ENCODE measurements around the gene TRAPPC11.

DNA sequence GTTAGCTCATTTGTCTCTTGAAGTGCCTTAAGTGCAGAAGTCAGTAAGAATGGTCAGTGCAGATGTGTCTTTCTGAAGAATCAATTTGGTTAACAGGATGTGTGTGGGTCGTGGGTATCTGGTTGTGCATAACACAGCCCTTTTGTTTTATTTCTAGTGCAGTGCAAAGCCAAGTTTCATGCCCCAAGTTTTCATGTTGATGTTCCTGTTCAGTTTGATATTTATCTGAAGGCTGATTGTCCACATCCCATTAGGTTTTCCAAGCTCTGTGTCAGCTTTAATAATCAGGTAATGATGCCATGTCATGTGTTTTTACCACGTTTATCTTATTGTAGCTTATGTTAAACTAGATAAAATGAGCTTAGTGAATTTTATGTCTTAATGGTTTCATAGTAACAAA, 27.4 kb downstream of the TRAPPC11 start:
- TF ChIP-seq CEBPB (IDR thresholded peaks at IDR 0.05) = no peak
- no peak for TF ChIP-seq EGR1 (IDR thresholded peaks at IDR 0.05)
- TF ChIP-seq EP300 (IDR thresholded peaks at IDR 0.05; ENCODE audit: borderline replicate concordance) = no peak
- TF ChIP-seq TEAD4 (IDR thresholded peaks at IDR 0.05) = no peak
- no peak for TF ChIP-seq YY1 (IDR thresholded peaks at IDR 0.05; ENCODE audit: low read depth)
- no peak for TF ChIP-seq TAF1 (IDR thresholded peaks at IDR 0.05; ENCODE audit: low read depth)
- no peak for TF ChIP-seq CREB1 (IDR thresholded peaks at IDR 0.05; ENCODE audit: low read depth)
- TF ChIP-seq RAD21 (IDR thresholded peaks at IDR 0.05; ENCODE audit: low read depth) = no peak
- no peak for TF ChIP-seq ZBTB7A (IDR thresholded peaks at IDR 0.05; ENCODE audit: low read depth)
- TF ChIP-seq, protein P1, sequence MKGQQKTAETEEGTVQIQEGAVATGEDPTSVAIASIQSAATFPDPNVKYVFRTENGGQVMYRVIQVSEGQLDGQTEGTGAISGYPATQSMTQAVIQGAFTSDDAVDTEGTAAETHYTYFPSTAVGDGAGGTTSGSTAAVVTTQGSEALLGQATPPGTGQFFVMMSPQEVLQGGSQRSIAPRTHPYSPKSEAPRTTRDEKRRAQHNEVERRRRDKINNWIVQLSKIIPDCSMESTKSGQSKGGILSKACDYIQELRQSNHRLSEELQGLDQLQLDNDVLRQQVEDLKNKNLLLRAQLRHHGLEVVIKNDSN (IDR thresholded peaks at IDR 0.05) = no peak
- TF ChIP-seq, protein P2, sequence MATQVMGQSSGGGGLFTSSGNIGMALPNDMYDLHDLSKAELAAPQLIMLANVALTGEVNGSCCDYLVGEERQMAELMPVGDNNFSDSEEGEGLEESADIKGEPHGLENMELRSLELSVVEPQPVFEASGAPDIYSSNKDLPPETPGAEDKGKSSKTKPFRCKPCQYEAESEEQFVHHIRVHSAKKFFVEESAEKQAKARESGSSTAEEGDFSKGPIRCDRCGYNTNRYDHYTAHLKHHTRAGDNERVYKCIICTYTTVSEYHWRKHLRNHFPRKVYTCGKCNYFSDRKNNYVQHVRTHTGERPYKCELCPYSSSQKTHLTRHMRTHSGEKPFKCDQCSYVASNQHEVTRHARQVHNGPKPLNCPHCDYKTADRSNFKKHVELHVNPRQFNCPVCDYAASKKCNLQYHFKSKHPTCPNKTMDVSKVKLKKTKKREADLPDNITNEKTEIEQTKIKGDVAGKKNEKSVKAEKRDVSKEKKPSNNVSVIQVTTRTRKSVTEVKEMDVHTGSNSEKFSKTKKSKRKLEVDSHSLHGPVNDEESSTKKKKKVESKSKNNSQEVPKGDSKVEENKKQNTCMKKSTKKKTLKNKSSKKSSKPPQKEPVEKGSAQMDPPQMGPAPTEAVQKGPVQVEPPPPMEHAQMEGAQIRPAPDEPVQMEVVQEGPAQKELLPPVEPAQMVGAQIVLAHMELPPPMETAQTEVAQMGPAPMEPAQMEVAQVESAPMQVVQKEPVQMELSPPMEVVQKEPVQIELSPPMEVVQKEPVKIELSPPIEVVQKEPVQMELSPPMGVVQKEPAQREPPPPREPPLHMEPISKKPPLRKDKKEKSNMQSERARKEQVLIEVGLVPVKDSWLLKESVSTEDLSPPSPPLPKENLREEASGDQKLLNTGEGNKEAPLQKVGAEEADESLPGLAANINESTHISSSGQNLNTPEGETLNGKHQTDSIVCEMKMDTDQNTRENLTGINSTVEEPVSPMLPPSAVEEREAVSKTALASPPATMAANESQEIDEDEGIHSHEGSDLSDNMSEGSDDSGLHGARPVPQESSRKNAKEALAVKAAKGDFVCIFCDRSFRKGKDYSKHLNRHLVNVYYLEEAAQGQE (IDR thresholded peaks at IDR 0.05; ENCODE audit: low read depth) = no peak
